ENCODE results near the gene CNN2.
A peak's percentile ranks its signal among the peaks of the same experiment; 100 is the strongest.

Gene CNN2

DNA sequence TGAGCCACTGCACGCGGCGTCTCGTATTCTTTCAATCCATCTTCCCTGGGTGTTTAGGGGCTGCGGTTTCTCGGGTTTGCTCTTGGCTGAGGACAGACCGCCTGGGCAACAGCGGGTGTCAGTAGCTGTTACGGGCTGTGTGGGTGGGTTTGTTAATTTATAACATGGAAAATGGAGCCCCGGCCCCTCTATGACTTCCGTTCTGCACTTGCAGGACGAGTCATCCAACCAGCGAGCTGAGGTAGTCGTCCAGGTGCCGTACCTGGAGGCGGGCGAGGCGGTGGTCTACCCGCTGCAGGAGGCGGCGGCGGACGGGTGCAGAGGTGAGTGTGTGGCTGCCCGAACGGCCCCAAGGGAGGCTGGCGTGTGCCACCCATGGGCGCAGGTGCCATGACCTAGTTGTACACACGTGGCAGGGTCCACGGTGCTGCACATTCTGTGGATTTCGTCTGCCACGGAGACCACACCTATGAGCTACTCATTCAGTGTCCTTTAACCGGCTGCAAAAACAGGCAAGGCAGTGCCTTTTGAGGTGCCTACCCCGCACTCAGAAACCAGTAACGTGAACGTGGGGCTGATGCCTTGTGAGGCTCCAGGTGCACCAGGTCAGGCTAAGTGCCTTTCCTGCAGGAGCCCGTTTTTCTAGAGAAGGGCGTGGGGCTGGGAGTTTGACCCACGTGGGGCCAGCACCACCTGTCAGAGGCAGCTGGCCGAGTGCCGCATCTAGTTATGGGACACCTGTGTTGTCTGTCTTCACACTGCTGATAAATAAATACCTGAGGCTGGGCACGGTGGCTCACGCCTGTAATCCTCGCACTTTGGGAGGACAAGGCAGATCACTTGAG lies 57.8 kb downstream of the CNN2 start:
- no peak for DNase-seq

GRCh38 chr19:1085053-1085658 lies 58.7 kb downstream of the CNN2 start:
- no peak for DNase-seq

- DNase-seq = no peak
Observed at GRCh38 chr19:1085676-1086442, 59.5 kb downstream of the CNN2 start.

- DNase-seq = no peak
Observed at GRCh38 chr19:1086613-1087012, 60.2 kb downstream of the CNN2 start.

DNA sequence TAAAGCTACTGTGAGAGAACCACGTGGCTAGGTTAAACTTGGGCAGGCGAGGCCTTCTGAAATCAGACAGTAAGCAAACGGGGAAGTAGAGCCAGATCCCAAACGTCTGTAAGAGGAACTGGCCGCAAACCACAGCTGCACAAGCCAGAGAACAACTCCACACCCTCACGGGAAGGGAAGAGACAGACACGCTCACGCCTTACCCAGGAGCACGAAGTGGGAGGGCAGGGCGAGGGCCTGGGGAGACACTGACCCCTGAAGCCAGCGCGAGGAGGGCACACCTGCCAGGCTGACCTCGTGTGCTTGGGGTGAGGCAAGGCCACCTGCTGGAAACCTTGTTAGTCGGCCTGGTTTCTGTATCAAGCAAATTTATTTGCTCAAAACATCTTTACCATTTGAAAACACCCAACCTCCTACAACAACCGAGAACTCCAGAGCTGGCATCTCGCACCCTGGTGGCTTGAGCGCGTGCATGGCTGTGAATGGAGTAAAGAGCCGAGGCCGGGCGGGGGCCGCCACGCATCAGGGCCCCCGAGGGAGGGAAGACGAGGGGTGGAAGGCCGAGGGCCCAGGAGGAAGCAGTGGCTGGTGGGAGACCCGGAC lies 61.5 kb downstream of the CNN2 start:
- no peak for DNase-seq

- DNase-seq = peak; percentile 32
Observed at GRCh38 chr19:1088416-1089010, 62.1 kb downstream of the CNN2 start.
